ENCODE measurements around the gene SPHK1. TPM values are rescaled to one million over a fixed set of nuclear protein-coding genes. Genes with fewer than 3 reads are reported as not detected.

SPHK1 gene
- total RNA-seq, 4 donors from 2014 or later, result 7.9 to 33.2 (median 12.0) TPM

DNA sequence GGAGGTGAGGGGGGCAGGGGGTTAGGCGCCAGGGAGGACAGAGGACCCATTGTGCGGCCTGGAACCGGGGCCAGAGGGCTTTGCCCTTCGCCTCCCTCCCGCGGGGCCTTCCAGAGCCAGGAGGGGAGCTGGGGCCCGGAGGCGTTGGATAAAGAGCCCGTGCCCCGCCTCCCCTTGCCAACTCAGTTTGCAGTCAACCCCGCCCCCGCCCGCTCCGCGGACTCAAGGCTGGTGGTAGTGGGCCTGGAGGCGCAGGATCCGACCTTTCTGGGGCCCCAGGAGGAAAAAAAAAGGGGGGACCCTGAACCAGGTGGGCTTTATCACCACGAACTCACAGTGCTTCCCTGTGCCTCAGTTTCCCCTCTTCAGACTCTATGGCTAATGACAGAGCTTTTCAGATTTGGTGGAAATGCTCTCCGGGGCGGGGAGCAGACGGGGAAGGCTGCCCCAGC is 2.0 kb upstream of the SPHK1 start:
- no peaks in the 10 kb centered on the region for H3K36me3 ChIP-seq
- H3K27ac ChIP-seq, result peak overlapping the region; percentile 74 to 75
- DNase-seq, result no peak
- H3K9me3 ChIP-seq, result no peaks in the 10 kb centered on the region
- H3K4me1 ChIP-seq, result peaks cover 0 to 25% of the 10 kb centered on the region in 2 donors
- intact Hi-C loops (cut with DNase I; ENCODE audit: low total_unique reads), result no loop called here
- peak overlapping the region; percentile 33 to 48 for H3K4me3 ChIP-seq
- H3K27me3 ChIP-seq, result peaks cover 0 to 17% of the 10 kb centered on the region in 2 donors
- TF ChIP-seq POLR2A (IDR thresholded peaks at IDR 0.05), result no peak
- TF ChIP-seq, protein P1, sequence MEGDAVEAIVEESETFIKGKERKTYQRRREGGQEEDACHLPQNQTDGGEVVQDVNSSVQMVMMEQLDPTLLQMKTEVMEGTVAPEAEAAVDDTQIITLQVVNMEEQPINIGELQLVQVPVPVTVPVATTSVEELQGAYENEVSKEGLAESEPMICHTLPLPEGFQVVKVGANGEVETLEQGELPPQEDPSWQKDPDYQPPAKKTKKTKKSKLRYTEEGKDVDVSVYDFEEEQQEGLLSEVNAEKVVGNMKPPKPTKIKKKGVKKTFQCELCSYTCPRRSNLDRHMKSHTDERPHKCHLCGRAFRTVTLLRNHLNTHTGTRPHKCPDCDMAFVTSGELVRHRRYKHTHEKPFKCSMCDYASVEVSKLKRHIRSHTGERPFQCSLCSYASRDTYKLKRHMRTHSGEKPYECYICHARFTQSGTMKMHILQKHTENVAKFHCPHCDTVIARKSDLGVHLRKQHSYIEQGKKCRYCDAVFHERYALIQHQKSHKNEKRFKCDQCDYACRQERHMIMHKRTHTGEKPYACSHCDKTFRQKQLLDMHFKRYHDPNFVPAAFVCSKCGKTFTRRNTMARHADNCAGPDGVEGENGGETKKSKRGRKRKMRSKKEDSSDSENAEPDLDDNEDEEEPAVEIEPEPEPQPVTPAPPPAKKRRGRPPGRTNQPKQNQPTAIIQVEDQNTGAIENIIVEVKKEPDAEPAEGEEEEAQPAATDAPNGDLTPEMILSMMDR (IDR thresholded peaks at IDR 0.05), result no peak

DNA sequence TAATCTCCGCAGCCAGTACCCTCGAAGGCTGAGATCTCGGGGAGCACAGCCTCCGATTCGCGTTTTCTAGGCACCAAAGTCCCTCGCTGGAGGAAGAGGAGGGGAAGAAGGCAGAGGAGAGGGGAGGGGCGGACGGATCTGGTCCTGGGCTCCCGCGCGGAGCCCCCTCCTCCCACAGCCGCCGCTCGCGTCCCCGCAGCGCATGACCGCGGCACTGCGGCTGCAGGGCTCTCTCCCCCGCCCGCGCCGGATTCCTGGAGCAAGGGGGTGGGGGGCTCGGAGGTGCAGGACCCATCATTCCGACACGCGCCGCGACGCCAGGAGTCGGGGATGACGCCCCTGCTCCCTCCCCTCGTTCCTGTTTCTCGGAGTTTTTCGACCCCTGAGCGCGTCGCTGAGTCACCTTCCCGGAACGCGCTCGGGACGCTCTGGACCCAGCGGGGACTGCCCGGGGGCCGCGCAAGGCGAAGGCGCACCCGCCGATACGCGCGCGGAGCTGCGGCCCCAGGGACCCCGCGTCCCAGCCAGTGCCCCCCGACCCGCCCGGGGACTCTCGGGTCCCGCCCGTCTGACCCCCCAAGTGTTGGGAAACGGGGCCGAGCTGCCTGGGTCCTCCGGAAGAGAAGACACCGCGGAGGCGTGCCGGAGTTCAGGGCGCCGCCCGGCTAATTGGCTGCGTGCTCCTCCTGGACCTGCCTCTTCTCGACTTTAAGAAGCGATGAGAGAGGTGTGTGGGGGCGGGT is 1.4 kb upstream of the SPHK1 start:
- H3K27ac ChIP-seq, result peak overlapping the region; percentile 74 to 75
- no peaks in the 10 kb centered on the region for H3K36me3 ChIP-seq
- no peaks in the 10 kb centered on the region for H3K9me3 ChIP-seq
- no peak for DNase-seq
- intact Hi-C loops (cut with DNase I; ENCODE audit: low total_unique reads), result no loop called here
- peaks cover 0 to 17% of the 10 kb centered on the region in 2 donors for H3K27me3 ChIP-seq
- peaks cover 0 to 25% of the 10 kb centered on the region in 2 donors for H3K4me1 ChIP-seq
- TF ChIP-seq, protein P1 (IDR thresholded peaks at IDR 0.05), result no peak
- TF ChIP-seq POLR2A (IDR thresholded peaks at IDR 0.05), result peak in 1 of 2 donors; percentile 10
- peak overlapping the region; percentile 33 to 48 for H3K4me3 ChIP-seq

DNA sequence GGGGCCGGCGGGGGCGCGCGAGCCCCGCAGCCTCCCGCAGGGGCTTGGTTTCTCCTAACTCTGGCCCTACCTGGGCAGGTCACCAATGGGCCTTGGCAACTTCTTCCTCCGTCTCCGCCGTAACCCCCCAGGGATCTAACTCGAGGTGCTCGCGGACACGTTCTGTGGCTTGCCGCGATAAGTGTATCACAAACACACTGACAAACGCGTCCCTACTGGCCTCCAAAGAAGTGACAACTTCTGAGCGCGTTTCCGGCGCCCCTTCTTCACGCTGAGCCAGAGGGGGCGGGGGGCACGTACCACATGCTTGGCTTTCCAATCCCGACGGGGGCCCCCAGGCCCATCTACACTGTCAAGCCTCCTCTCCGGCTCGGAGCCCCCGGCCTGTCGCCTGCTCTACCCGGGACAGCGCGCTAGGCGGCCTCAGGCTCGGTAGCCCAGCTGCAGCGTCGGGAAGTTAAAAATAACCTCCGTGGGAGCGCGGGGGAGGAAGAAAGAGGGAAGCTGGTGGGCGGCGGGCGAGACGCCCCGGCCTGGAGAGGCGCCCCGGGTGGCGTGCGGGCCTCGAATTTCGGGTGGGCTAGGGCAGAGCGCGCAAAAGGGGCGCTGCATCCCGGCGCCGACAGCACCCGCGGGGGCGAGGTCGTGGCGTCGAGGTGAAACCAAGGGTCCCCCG is 725 bp upstream of the SPHK1 start:
- TF ChIP-seq POLR2A (IDR thresholded peaks at IDR 0.05), result no peak
- TF ChIP-seq, protein P1 (IDR thresholded peaks at IDR 0.05), result peak in 3 of 4 experiments; percentile 6 to 28 (median 12)
- peak overlapping the region; percentile 74 to 75 for H3K27ac ChIP-seq

DNA sequence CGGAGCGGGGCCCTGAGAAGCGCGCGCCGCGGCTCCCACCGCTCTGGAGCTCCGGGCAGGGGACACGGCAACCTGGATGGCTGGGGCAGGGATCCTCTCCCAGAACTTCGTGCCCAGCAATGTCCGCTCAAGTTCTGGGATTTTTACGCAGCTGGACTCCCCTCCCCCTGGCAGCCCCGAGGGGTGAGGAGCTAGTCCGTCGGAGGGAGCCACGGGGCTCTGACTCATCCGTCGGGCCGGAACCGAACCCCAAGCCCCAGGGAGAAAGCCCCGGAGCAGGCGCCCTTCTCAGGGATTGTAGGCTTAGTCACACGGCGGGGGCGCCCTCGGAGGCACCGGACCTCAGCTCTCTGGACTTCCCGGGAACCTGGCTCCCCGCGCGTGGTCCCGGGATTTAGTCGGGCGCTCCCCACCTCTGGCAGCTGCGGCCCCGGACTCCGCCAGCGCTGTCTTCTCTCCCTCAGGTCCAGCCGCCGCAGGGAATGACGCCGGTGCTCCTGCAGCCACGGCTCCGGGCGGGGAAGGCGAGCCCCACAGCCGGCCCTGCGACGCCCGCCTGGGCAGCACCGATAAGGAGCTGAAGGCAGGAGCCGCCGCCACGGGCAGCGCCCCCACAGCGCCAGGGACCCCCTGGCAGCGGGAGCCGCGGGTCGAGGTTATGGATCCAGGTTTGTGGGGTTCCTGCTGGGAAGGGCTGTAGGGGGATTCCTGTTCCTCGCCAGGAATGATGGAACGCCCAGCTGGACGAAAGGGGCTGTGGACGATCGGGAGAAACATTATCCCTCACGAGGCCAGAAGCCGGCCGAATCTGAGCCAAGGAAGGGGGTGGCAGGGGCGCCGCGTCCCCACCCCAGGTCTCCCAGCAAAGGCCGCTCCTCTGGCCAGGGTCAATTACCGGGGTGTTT is 830 bp downstream of the SPHK1 start:
- peak in 1 of 2 donors; percentile 44 for DNase-seq
- TF ChIP-seq, protein P1 (IDR thresholded peaks at IDR 0.05), result no peak
- no peak for TF ChIP-seq POLR2A (IDR thresholded peaks at IDR 0.05)
- Histone ChIP-seq H3K9me3 (no peaks in the 10 kb centered on the region), H3K4me3 (peak overlapping the region; percentile 33 to 48), H3K27ac (peak overlapping the region; percentile 74 to 75), H3K4me1 (peaks cover 0 to 25% of the 10 kb centered on the region in 2 donors), H3K27me3 (peaks cover 0 to 17% of the 10 kb centered on the region in 2 donors), H3K36me3 (no peaks in the 10 kb centered on the region)
- intact Hi-C loops (cut with DNase I; ENCODE audit: low total_unique reads), result no loop called here

More for the DNA sequence above, 725 bp upstream of the SPHK1 start:
- DNase-seq, result peak in 1 of 2 donors; percentile 42
- no peaks in the 10 kb centered on the region for H3K36me3 ChIP-seq
- peaks cover 0 to 17% of the 10 kb centered on the region in 2 donors for H3K27me3 ChIP-seq
- H3K4me3 ChIP-seq, result peak overlapping the region; percentile 33 to 48
- H3K4me1 ChIP-seq, result peaks cover 0 to 25% of the 10 kb centered on the region in 2 donors
- intact Hi-C loops (cut with DNase I; ENCODE audit: low total_unique reads), result no loop called here
- H3K9me3 ChIP-seq, result no peaks in the 10 kb centered on the region
